ENCODE data around the gene EMSY. TPM values are rescaled to one million over a fixed set of nuclear protein-coding genes. Genes with fewer than 3 reads are reported as not detected.

Gene EMSY
- total RNA-seq, 1 donor from 2014 or later, result 31.1 TPM

DNA sequence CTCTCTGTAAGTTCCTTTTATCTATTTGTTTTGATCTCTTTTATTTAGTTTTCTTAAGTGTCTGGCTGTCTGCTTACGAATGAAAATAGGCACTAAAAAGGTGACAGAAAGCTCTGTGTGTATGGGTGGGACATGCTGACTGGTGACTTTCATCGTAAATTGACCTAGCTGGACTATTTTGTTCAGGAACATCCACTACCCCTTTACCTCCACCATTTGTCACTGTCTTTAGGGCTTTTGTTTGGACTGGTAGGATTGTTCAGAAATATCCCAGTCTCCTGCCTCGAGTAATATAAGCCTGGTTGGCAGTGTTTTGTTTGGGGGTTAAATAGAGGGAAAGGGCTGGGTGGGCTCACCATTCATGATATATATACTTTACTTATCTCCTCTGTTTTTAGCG, 20.9 kb downstream of the EMSY start:
- Mint-ChIP-seq H3K36me3 (ENCODE audit: low read depth) (peaks cover 64% of the 10 kb centered on the region), H3K27ac (no peak overlapping the region), H3K4me1 (peaks cover 2% of the 10 kb centered on the region), H3K27me3 (no peaks in the 10 kb centered on the region), H3K4me3 (no peak overlapping the region), H3K9me3 (no peaks in the 10 kb centered on the region)
- ATAC-seq (ENCODE audit: low read depth) (no peak), DNase-seq (no peak)
- POLR2A ChIA-PET, result no interaction called here
- CTCF ChIA-PET, result no interaction called here
- TF ChIP-seq, protein P1, sequence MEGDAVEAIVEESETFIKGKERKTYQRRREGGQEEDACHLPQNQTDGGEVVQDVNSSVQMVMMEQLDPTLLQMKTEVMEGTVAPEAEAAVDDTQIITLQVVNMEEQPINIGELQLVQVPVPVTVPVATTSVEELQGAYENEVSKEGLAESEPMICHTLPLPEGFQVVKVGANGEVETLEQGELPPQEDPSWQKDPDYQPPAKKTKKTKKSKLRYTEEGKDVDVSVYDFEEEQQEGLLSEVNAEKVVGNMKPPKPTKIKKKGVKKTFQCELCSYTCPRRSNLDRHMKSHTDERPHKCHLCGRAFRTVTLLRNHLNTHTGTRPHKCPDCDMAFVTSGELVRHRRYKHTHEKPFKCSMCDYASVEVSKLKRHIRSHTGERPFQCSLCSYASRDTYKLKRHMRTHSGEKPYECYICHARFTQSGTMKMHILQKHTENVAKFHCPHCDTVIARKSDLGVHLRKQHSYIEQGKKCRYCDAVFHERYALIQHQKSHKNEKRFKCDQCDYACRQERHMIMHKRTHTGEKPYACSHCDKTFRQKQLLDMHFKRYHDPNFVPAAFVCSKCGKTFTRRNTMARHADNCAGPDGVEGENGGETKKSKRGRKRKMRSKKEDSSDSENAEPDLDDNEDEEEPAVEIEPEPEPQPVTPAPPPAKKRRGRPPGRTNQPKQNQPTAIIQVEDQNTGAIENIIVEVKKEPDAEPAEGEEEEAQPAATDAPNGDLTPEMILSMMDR (IDR thresholded peaks at IDR 0.05), result no peak
- intact Hi-C loops (cut with micrococcal nuclease), result no loop called here

DNA sequence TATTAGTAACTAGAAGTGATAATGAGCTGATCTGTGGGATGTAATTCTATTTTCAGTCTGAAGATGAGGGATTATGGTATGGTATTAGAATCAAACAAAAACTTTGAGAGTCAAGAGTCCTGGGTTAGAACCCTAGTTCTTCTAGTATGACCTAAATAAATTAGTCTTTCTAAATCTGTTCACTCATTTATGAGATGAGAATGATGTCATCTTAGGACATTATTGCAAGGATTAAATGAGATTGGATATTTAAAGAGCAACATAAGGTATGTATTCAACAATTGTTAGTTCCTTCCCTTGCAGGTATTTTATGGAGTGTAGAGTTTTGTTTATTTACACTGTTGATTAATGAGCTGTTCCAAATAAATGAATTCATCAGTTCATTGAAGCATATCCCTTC, 21.8 kb downstream of the EMSY start:
- no peaks in the 10 kb centered on the region for H3K27me3 Mint-ChIP-seq

DNA sequence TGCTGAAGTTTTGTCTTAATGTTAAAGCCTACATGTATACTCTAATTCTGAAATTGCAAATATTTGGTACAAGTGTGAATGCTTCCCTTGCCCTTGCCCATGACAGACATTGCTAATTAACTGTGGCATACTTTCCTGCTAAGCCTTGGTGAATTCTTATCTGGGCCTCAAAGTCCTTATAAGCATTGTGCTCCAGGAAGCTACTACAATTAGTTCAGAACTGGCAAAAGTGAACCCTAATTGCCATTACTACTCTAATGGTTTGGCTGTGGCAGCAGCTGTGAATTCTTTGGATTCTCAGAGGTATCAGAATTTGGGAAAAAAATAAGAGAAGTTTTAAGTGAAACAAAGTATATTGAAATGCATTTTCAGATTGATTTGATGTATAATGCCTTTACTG, 24.3 kb downstream of the EMSY start:
- DNase-seq, result no peak
- H3K27ac Mint-ChIP-seq, result no peak overlapping the region

More for the DNA sequence above, 21.8 kb downstream of the EMSY start:
- DNase-seq (no peak), ATAC-seq (ENCODE audit: low read depth) (no peak)
- no peaks in the 10 kb centered on the region for H3K9me3 Mint-ChIP-seq
- POLR2A ChIA-PET, result no interaction called here
- H3K4me3 Mint-ChIP-seq, result no peak overlapping the region
- peaks cover 68% of the 10 kb centered on the region for H3K36me3 Mint-ChIP-seq (ENCODE audit: low read depth)
- no peak overlapping the region for H3K27ac Mint-ChIP-seq
- TF ChIP-seq, protein P1 (IDR thresholded peaks at IDR 0.05), result no peak
- CTCF ChIA-PET, result no interaction called here
- intact Hi-C loops (cut with micrococcal nuclease), result no loop called here
- H3K4me1 Mint-ChIP-seq, result no peaks in the 10 kb centered on the region

DNA sequence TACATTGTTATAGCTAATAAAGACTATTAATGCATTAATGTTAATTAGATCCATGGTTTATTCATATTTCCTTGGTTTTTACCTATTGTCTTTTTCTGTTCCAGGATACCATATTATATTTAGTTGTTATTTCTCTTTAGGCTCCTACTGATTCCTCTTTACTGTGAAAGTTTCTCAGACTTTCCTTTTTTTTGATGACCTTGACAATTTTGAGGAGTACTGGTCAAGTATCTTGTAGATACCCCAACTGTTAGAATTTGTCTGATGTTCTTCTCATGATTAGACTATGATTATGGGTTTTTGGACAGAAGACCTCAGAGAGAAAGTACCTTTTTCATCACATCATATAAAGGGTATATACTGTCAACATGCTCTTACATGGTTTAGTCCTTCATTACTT, 26.6 kb downstream of the EMSY start:
- no peak for DNase-seq
- TF ChIP-seq, protein P1 (IDR thresholded peaks at IDR 0.05), result no peak
- no peaks in the 10 kb centered on the region for H3K27me3 Mint-ChIP-seq
- no peak overlapping the region for H3K4me3 Mint-ChIP-seq
- ATAC-seq (ENCODE audit: low read depth), result no peak
- ChIA-PET CTCF (no interaction called here), POLR2A (no interaction called here)
- H3K9me3 Mint-ChIP-seq, result no peaks in the 10 kb centered on the region
- intact Hi-C loops (cut with micrococcal nuclease), result no loop called here
- H3K36me3 Mint-ChIP-seq (ENCODE audit: low read depth), result peaks cover 75% of the 10 kb centered on the region
- H3K27ac Mint-ChIP-seq, result no peak overlapping the region
- no peaks in the 10 kb centered on the region for H3K4me1 Mint-ChIP-seq

More for the DNA sequence above, 24.3 kb downstream of the EMSY start:
- Mint-ChIP-seq H3K4me1 (no peaks in the 10 kb centered on the region), H3K36me3 (ENCODE audit: low read depth) (peaks cover 73% of the 10 kb centered on the region), H3K4me3 (no peak overlapping the region), H3K9me3 (no peaks in the 10 kb centered on the region), H3K27me3 (no peaks in the 10 kb centered on the region)
- CTCF ChIA-PET, result no interaction called here
- intact Hi-C loops (cut with micrococcal nuclease), result no loop called here
- POLR2A ChIA-PET, result no interaction called here
- no peak for ATAC-seq (ENCODE audit: low read depth)
- TF ChIP-seq, protein P1 (IDR thresholded peaks at IDR 0.05), result no peak

DNA sequence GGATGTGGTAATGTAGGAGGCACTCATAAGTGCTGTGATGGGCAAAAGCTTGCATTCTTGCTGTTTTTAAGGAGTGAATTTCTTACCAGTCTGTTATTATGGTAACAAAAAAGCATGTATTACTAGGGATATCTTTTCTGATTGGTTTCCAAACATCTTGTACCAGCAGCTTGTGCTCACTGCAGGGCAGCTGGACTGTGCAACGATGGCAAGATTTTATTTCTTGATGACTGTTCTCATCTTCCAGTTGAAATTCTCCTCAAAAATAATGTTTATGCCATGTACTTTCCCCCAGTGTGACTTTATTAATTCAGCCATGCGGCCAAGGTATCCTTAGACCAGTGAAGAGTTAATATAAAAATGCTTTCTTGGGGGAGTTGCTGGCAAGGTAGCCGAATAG, 35.4 kb downstream of the EMSY start:
- no peak for DNase-seq
- no peak for ATAC-seq (ENCODE audit: low read depth)
- Mint-ChIP-seq H3K9me3 (peaks cover 4% of the 10 kb centered on the region), H3K4me3 (no peak overlapping the region), H3K27ac (no peak overlapping the region), H3K27me3 (no peaks in the 10 kb centered on the region), H3K36me3 (ENCODE audit: low read depth) (peaks cover 49% of the 10 kb centered on the region), H3K4me1 (no peaks in the 10 kb centered on the region)
- TF ChIP-seq, protein P1 (IDR thresholded peaks at IDR 0.05), result no peak
- intact Hi-C loops (cut with micrococcal nuclease), result no loop called here
- CTCF ChIA-PET, result no interaction called here
- POLR2A ChIA-PET, result no interaction called here
